ENCODE measurements around the gene THRSP.

The THRSP gene

DNA sequence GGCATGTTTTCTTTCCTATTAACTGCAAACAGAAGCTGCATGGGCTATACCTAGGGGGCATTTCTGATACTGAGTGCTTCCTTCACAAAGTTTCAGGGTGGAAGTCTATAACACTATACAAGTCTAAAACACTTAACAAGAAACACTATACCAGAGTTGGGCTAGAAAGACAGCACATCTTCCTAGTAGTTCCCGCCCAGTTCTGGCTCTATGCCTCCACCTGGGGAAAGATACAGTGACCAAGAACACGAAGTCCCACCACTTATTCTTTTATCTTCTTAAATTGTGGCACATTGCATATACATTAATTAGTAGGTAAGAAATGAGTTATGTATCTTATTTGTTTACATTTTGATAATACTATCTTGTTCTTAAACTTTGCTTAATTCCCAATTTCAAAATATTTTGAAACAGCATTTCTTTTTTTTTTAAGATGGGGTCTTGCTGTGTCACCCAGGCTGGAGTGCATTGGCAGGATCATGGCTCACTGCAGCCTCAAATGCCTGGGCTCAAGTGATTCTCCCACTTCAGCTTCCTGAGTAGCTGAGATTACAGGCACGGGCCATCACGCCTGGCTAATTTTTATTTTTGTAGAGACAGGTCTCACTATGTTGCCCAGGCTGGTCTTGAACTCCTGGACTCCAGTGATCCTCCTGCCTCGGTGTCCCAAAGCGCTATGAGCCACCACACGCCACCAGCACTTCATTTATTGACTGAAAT, 34.2 kb downstream of the THRSP start:
- DNase-seq (ENCODE audit: low spot score) = no peak

DNA sequence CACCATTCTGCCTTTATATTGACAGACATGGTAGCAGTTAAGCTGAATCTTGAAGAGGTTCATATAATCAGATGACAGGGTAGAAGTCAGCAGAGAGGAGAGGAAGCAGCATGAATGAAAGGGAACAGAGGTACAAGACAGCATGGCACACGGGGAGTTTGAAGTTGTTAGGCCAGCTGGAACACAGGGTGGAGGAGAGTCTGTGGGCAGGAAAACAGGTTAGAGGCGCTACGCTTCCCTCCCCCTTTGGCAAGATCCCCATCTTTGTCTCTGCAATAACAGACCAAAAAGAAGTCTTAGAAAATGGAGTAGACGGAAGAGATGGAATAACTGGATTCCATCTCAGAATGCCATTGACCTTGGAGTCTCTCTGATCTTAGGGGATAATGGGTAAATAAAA, 36.0 kb downstream of the THRSP start:
- DNase-seq (ENCODE audit: low spot score) = no peak

DNA sequence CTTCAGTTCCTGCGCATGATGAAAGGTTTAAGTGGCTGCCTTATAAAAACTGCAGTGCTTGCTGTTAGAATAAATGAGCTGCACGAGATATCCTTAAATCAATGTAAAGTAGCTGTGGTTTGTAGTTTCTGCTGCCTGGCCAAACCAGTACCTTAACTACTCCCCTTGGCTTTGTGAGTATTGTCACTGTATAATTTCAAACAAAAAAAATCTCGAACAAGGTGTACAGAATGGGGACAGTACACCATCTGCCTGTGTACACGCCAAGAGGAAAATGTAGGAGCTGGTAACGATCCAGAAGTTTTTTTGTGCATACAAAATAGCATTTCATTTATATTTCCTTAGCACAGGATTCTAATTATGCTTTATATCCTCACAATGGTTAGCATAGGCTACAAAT, 36.6 kb downstream of the THRSP start:
- DNase-seq (ENCODE audit: low spot score) = no peak

DNA sequence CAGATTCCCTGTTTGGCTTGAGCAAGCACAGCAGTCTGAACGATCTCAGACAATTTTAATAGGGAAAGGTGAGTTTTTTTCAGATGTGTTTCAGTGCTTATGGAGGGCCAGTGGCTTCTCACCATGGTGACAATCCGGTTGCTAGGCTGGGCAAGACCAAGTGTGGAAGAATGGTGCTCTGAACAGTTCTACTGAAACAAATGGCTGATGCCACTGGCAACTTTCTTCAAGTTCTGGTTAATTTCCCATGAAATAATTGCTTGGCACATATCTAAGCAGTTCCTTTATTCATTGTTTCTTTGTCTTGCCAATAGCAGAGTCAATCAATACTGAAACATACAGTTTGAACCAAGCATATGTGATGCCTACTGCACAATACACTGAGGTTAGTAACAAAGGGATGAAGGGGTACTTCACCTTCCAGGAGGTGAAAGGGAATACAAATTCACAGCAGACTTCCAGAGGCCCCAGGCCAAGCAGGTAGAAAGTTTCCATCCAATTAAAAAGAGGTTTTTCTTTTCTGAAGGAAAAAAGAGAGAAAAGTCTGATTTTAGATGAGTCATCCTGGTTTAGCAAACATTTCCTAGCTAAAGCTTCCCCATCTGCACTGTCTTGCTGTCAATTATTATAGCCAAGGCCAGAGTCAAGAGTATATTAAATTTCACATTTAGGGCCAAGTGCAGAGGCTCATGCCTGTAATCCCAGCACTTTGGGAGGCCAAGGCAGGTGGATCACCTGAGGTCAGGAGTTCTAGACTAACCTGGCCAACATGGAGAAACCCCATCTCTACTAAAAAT, 37.2 kb downstream of the THRSP start:
- no peak for DNase-seq (ENCODE audit: low spot score)

DNA sequence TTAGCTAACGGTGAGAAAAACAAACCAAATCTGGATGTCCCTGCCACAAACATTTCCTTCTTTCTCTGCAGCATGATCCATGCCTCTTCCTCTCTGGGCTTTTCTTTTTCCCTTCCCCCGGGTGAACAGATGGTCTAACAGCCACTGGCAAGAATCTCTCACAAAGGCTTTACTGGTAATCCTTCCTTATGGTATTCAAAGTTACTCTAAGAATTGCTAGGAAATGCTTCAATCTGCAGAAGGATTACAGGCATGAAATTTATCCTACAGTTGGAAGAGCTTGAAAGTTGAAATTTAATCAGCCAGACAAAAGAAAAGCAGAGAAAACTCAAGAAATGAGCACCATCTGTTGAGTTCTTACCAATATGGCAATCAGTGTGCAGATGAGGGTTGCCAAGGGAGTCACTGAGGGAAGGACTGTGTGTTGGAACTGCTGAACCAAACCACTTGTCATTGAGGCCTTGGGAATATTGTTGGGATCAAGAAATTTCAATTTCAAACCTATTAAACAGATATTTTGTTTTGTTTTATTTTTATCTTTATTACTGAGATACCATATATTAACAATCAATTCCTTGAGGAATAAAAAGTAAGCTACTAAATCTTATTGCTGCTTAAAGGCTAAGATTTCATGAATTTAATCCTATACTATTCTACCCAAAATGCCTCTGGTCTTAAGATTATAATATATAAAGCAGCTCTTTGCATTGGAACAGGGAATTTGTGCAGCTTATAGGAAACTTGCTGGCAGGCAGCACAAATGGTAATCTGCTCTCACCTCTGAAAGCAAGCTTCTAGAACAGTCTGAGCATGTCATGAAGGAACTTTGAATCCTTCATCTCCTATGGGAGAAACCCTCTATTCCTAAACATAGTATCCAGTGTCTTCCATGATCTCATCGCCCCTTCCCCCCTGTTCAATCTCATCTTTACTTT, 45.7 kb downstream of the THRSP start:
- DNase-seq (ENCODE audit: low spot score) = no peak

DNA sequence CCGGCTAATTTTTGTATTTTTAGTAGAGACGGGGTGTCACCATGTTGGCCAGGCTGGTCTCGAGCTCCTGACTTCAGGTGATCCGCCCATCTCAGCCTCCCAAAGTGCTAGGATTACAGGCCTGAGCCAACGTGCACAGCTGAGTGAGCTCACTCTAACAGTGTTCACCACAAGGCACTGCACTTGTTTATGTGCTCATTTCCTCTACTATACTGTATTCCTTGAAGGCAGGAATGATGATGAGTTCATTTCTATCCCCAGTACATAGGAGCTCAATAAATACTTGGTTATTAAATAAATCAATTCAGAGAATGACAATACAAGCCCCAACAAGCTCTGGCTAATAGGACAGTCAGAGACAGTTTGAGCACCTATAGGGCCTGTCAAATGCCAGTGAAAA, 46.7 kb downstream of the THRSP start:
- no peak for DNase-seq (ENCODE audit: low spot score)

DNA sequence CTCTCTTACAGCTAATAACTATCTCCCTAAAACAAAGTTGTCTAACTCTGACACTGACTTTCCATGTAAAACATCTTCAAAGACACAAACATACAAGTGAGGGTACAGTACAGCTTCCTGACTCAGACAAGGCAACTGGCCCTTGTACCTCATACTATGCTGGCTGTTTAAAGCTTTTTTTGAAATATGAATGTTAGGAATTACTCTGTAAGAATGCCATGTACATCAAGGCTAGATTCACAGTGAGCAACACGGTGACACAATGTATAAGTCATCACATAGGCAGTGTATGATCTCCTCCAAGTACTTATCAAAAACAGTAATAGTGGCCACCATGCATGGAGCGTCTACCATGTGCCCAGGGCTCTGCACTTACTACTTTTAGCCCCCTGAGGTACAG, 47.2 kb downstream of the THRSP start:
- DNase-seq (ENCODE audit: low spot score) = no peak

DNA sequence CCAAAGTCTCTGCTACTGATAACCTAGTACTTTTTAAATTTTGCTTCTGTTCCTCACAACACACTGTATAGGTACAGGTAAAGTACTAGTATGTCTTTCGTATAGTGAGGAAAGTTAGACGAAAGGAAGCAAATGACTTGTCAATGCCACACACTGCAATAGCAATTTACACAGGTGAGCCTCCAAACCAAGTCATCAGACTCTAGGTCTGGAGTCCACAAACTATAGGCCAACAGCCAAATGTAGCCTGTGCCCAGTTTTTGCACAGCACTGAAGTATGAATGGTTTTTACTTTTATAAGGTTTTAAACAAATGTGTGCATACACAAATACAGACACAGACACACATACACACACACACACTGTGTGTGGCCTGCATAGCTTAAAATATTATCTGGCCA, 47.6 kb downstream of the THRSP start:
- DNase-seq (ENCODE audit: low spot score) = no peak

DNA sequence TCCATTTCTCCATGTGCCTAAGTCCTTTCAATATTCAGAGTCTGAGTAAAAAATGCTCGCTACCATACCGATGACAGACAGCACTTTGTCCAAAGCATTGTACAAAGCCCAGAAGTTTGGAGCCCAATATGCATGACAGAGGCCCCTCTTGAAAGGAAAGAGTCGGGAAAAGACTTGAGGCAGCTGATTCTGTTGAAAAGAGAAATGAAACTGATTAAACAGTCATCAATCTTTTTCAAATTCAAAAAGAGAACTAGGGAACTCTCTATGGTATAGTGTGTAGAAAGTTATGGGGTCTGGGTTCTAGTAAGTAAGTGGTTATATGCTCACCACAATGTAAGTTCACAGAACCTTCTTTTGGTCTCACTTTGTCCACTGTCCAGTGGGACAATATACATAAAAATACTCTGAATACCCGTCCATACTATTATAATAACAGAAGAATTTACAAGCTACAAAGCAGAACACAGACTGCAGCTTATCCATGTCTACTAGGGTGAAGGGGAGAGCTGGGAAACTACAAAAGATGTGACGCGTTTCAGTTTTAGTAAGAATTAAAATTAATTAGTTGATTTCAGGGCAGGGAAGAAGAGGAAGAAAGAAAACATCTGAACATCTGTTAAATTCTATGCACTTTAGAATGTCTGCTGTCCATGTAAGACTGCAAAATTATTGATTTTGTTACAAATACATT, 49.1 kb downstream of the THRSP start:
- DNase-seq (ENCODE audit: low spot score) = no peak
